GM23248 (cell line): ENCODE measurements around the gene INO80.

Source experiments
- EZH2 ChIP-seq: fragments of 200-600 bp; sonication (generic); IDR thresholded peaks from 2 replicates; pipeline ENCODE4 v1.6.1; 2018; ENCODE audit warnings: antibody characterized with exemption, mild to moderate bottlenecking; ENCODE audit not compliant: insufficient read depth, poor library complexity, severe bottlenecking
- EZH2phosphoT487 ChIP-seq: fragments of 200-600 bp; sonication (generic); IDR thresholded peaks from 2 replicates; pipeline ENCODE4 v1.6.1; 2018; ENCODE audit warnings: antibody characterized with exemption, moderate library complexity, mild to moderate bottlenecking, low read depth; ENCODE audit not compliant: insufficient read depth

DNA sequence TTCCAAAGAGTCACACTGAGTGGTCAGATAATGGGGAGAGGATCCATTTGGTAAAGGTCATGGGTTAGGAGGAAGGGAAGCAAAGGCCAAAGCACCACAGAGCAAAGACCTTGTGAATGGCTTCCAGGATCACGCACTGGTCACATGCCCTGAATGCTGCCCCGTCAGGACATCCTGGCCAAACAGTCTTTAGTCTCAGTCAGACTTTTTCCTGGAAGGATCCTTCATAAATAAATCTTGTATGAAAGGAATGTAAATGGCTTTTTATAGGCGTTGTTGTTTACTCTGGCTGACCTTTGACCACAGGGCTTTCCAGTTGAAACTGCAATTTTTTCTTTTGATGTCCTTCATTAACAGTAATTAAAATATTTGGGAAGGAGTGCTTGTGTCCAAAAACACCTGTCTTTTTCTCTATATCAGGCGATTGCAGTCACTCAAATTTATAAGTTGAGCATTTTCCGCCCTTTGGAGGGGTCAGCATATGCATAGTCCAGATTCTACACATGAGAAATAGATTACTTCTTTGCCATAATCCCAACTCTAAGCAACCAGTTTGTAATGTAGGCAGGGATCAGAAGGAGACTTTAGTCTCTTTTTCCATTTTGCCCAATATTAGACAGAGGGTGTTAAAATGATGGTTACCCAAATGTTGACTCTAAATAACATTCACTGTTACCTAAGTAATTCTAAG, 114.4 kb downstream of the INO80 start:
- TF ChIP-seq EZH2 (no peak), EZH2phosphoT487 (no peak)
